Peyer's patch (tissue), 4 donors: ENCODE measurements around the gene MCM7. TPM values are rescaled to one million over a fixed set of nuclear protein-coding genes. Genes with fewer than 3 reads are reported as not detected.

ENCODE experiments used
- DNase-seq, 3 donors: peaks; one replicate each; pipeline ENCODE4 v3.0.0-alpha.2; 2017 to 2019
- H3K27ac ChIP-seq, 4 donors: fragments of 200-600 bp; sonication (generic); one replicate each; pipeline ENCODE4 v1.5.1; 2016 to 2019
- H3K27me3 ChIP-seq, 2 donors: fragments of 200-600 bp; sonication (generic); one replicate each; pipeline ENCODE4 v1.5.1; 2019
- H3K36me3 ChIP-seq, 3 donors: fragments of 200-600 bp; sonication (generic); one replicate each; pipeline ENCODE4 v1.5.1; 2016 to 2019
- H3K4me1 ChIP-seq, 4 donors: fragments of 200-600 bp; sonication (generic); one replicate each; pipeline ENCODE4 v1.5.1; 2016 to 2019
- H3K4me3 ChIP-seq, 4 donors: fragments of 200-600 bp; sonication (generic); 1 replicate in 3 of 4; 2 replicates in 1 of 4; pipeline ENCODE4 v1.5.1; 2016 to 2019; ENCODE audit warnings: mild to moderate bottlenecking in 1 of 4
- H3K9me3 ChIP-seq, 4 donors: fragments of 200-600 bp; sonication (generic); one replicate each; pipeline ENCODE4 v1.5.1; 2016 to 2019; ENCODE audit warnings: mild to moderate bottlenecking in 1 of 4
- POLR2A ChIP-seq, 2 donors: fragments of 450-650 bp; IDR thresholded peaks; one replicate each; pipeline ENCODE4 v1.5.1; 2017; ENCODE audit warnings: antibody characterized with exemption in 2 of 2, mild to moderate bottlenecking in 2 of 2, moderate library complexity in 2 of 2
- total RNA-seq, 4 donors: library from RNA; depleted of rRNA; stranded (reverse); fragments of >200 nt; gene quantifications; one replicate each; pipeline ENCODE4 v1.1.0, GENCODE V29; 2016
- TF ChIP-seq, protein P1 (sequence below), 6 experiments: fragments of 450-650 bp in 4 of 6; fragments of 200-600 bp in 2 of 6; sonication (generic) in 1 of 6; IDR thresholded peaks; one replicate each; pipeline ENCODE4 v1.5.1; 2017 to 2019; ENCODE audit warnings: antibody characterized with exemption in 6 of 6, mild to moderate bottlenecking in 3 of 6, moderate library complexity in 1 of 6

MCM7 gene
- total RNA-seq, 4 donors from 2014 or later = 42.4 to 139 (median 60.8) TPM

DNA sequence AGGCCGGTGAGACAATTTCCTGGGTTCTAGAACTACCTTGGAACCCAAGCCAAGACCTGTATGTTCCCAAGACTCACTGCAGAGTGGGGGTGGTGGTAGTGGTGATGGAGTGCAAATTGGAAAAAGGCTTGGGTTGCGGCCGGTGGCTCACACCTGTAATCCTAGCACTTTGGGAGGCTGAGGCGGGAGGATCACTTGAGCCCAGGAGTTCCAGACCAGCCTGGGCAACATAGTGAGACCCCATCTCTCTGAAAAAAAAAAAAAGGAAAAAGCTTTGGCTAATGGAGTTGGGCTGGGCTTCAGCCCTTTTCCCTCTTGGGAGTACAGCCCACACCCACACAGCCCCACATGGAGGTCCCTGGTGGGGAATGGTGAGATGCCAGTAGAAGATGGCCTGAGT is 4.3 kb upstream of the MCM7 start:
- H3K9me3 ChIP-seq = no peaks in the 10 kb centered on the region
- no peak for DNase-seq
- H3K27me3 ChIP-seq = no peaks in the 10 kb centered on the region
- peaks cover 0 to 8% (median 2%) of the 10 kb centered on the region in 4 donors for H3K4me1 ChIP-seq
- H3K27ac ChIP-seq = no peak overlapping the region
- TF ChIP-seq, protein P1, sequence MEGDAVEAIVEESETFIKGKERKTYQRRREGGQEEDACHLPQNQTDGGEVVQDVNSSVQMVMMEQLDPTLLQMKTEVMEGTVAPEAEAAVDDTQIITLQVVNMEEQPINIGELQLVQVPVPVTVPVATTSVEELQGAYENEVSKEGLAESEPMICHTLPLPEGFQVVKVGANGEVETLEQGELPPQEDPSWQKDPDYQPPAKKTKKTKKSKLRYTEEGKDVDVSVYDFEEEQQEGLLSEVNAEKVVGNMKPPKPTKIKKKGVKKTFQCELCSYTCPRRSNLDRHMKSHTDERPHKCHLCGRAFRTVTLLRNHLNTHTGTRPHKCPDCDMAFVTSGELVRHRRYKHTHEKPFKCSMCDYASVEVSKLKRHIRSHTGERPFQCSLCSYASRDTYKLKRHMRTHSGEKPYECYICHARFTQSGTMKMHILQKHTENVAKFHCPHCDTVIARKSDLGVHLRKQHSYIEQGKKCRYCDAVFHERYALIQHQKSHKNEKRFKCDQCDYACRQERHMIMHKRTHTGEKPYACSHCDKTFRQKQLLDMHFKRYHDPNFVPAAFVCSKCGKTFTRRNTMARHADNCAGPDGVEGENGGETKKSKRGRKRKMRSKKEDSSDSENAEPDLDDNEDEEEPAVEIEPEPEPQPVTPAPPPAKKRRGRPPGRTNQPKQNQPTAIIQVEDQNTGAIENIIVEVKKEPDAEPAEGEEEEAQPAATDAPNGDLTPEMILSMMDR (IDR thresholded peaks at IDR 0.05) = no peak
- no peak for TF ChIP-seq POLR2A (IDR thresholded peaks at IDR 0.05)
- no peak overlapping the region for H3K4me3 ChIP-seq
- peaks cover 0 to 70% (median 0%) of the 10 kb centered on the region in 3 donors for H3K36me3 ChIP-seq

- Histone ChIP-seq H3K4me3 (no peak overlapping the region), H3K9me3 (no peaks in the 10 kb centered on the region), H3K4me1 (peaks cover 0 to 20% (median 5%) of the 10 kb centered on the region in 4 donors), H3K27ac (no peak overlapping the region), H3K27me3 (no peaks in the 10 kb centered on the region), H3K36me3 (peaks cover 0 to 66% (median 3%) of the 10 kb centered on the region in 3 donors)
- TF ChIP-seq, protein P1 (IDR thresholded peaks at IDR 0.05) = no peak
- TF ChIP-seq POLR2A (IDR thresholded peaks at IDR 0.05) = no peak
- no peak for DNase-seq
Observed at GRCh38 chr7:100102950-100103840, 2.0 kb upstream of the MCM7 start.

DNA sequence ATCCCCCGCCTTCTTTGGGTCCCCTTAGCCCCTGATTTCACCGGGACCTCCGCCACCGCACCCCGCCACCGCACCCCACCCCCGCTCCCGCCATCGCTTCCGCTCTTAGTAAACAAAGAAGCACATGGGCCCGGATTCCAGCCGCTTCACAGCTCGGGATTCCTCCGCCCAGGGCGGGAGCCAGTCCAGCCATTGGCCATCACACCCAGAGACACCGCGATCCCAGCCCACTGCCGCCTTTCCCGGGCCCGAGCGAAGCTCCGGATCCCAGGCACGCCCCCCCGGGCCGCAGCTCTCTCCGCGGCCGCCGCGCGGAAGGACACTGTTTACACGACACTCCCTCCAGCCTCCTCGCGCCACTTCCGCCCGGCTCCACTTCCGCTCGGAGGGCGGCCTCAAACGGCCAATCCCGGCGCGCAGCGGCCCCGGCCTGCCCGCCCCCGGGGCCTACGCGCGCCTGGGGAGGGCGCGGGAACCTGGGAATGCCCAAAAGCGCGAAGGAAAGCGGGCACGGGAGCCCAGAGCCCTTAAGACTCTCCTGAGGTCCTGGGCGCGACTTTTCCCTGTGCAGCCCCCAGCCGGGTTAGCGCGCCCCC is 679 bp downstream of the MCM7 start:
- no peaks in the 10 kb centered on the region for H3K9me3 ChIP-seq
- peak overlapping the region; percentile 79 to 99 (median 97) for H3K27ac ChIP-seq
- peak overlapping the region; percentile 77 to 98 (median 89) for H3K4me3 ChIP-seq
- peak in 1 of 2 donors; percentile 39 for TF ChIP-seq POLR2A (IDR thresholded peaks at IDR 0.05)
- TF ChIP-seq, protein P1 (IDR thresholded peaks at IDR 0.05) = peak in 1 of 6 experiments; percentile 25
- DNase-seq = peak; percentile 83 to 96 (median 94)
- peaks cover 0 to 66% (median 4%) of the 10 kb centered on the region in 3 donors for H3K36me3 ChIP-seq
- H3K27me3 ChIP-seq = no peaks in the 10 kb centered on the region
- H3K4me1 ChIP-seq = peaks cover 0 to 20% (median 5%) of the 10 kb centered on the region in 4 donors

DNA sequence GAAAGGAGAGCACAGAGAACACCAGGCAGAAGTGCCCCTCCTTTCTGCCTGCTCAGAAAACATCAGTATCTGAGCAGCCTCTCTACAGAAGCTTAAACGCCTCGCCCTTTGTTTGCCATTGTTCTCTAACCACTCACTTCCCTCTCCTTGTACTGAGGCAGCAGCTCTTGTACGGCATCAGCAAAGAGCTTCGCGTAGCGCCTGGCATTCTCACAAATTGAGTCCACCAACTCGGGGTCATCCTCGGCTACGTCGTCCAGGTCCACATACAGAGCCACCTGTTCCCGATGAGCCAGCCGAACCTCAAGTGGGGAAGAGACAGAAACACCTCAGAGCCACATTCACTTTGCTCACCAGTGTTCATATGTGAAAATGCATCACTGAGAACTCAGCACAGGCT is 1.7 kb downstream of the MCM7 start:
- H3K4me1 ChIP-seq = peaks cover 0 to 20% (median 5%) of the 10 kb centered on the region in 4 donors
- no peak for DNase-seq
- no peaks in the 10 kb centered on the region for H3K27me3 ChIP-seq
- peak overlapping the region in 2 of 4 donors; percentile 97 to 99 for H3K27ac ChIP-seq
- H3K4me3 ChIP-seq = peak overlapping the region in 3 of 4 donors; percentile 82 to 98 (median 96)
- peaks cover 0 to 66% (median 4%) of the 10 kb centered on the region in 3 donors for H3K36me3 ChIP-seq
- TF ChIP-seq, protein P1 (IDR thresholded peaks at IDR 0.05) = no peak
- H3K9me3 ChIP-seq = no peaks in the 10 kb centered on the region

DNA sequence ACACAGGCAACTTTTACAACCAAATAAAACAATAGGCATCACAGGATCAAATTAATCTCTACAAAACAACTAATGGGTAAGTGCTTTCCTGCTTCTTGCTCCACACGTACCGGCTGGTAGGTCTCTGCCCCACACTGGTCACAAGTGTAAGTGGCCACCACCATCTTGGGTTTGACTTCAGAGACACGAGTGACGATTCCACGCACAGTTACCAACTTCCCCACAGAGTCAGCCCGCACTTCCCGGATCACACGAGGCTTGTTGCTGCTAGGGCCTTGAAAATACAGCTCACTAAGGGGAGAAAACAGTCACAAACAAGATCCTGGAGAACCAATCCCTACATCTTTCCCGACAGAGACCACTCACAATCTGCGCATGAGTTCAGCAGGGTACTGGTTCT is 2.3 kb downstream of the MCM7 start:
- H3K4me3 ChIP-seq = no peak overlapping the region
- peak overlapping the region in 1 of 4 donors; percentile 13 for H3K27ac ChIP-seq
- peaks cover 0 to 66% (median 4%) of the 10 kb centered on the region in 3 donors for H3K36me3 ChIP-seq

More for the DNA sequence above, 2.3 kb downstream of the MCM7 start:
- H3K27me3 ChIP-seq = no peaks in the 10 kb centered on the region
- no peak for DNase-seq
- peaks cover 0 to 20% (median 5%) of the 10 kb centered on the region in 4 donors for H3K4me1 ChIP-seq
- TF ChIP-seq POLR2A (IDR thresholded peaks at IDR 0.05) = no peak
- TF ChIP-seq, protein P1 (IDR thresholded peaks at IDR 0.05) = no peak
- no peaks in the 10 kb centered on the region for H3K9me3 ChIP-seq
